Embryonic facial prominence (tissue), 1 donor: Measurements from ENCODE around the gene NRXN2.

Source experiments
- DNase-seq: peaks from one replicate; pipeline ENCODE4 v3.0.0-alpha.2; 2016; ENCODE audit errors: extremely low spot score

NRXN2 gene

GRCh38 chr11:64649291-64649697, 73.7 kb downstream of the NRXN2 start:
- no peak for DNase-seq

- DNase-seq, result no peak
Observed at GRCh38 chr11:64648551-64648950, 74.4 kb downstream of the NRXN2 start.

- DNase-seq, result no peak
Observed at GRCh38 chr11:64647019-64647779, 75.8 kb downstream of the NRXN2 start.

- no peak for DNase-seq
Observed at GRCh38 chr11:64644647-64645275, 78.2 kb downstream of the NRXN2 start.

GRCh38 chr11:64643920-64644646, 78.9 kb downstream of the NRXN2 start:
- DNase-seq, result no peak

GRCh38 chr11:64643256-64643881, 79.6 kb downstream of the NRXN2 start:
- peak; percentile 70 for DNase-seq

- DNase-seq, result no peak
Observed at GRCh38 chr11:64642871-64643255, 80.1 kb downstream of the NRXN2 start.

GRCh38 chr11:64642418-64642735, 80.6 kb downstream of the NRXN2 start:
- no peak for DNase-seq

- DNase-seq, result no peak
Observed at GRCh38 chr11:64641596-64642417, 81.2 kb downstream of the NRXN2 start.

GRCh38 chr11:64639885-64640284, 83.1 kb downstream of the NRXN2 start:
- no peak for DNase-seq

GRCh38 chr11:64638829-64639228, 84.2 kb downstream of the NRXN2 start:
- no peak for DNase-seq

- DNase-seq, result no peak
Observed at GRCh38 chr11:64638018-64638665, 84.9 kb downstream of the NRXN2 start.

- DNase-seq, result no peak
Observed at GRCh38 chr11:64637334-64638017, 85.5 kb downstream of the NRXN2 start.

- no peak for DNase-seq
Observed at GRCh38 chr11:64633555-64634159, 89.3 kb downstream of the NRXN2 start.

- DNase-seq, result no peak
Observed at GRCh38 chr11:64632654-64633053, 90.3 kb downstream of the NRXN2 start.

GRCh38 chr11:64632237-64632636, 90.8 kb downstream of the NRXN2 start:
- DNase-seq, result no peak

- DNase-seq, result no peak
Observed at GRCh38 chr11:64631675-64632074, 91.3 kb downstream of the NRXN2 start.

GRCh38 chr11:64629796-64630562, 93.0 kb downstream of the NRXN2 start:
- no peak for DNase-seq

- no peak for DNase-seq
Observed at GRCh38 chr11:64629103-64629502, 93.9 kb downstream of the NRXN2 start.
